Measurements from ENCODE around the gene GJC1. TPM values are rescaled to one million over a fixed set of nuclear protein-coding genes. Genes with fewer than 3 reads are reported as not detected.

The GJC1 gene
- polyA plus RNA-seq, 1 donor from 2014 or later, result 8.0 TPM

DNA sequence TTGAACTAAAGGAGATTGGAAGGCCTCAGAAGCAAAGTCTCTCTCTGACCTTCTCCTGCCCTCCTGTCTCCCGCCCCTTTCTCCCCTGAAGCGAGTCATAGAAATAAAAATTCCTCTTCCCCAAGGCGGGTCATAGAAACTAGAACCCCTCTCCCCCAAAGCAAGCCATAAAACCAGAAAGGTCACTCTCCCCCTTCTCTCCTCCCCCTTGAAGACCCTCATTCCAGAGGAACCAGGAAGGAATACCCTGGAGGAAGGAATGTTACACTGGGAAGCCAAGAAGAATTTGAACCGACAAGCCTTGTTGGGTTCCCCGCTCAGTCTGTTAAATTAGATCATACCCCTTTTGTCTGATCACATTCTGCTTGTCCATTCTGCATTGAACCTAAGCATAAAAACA is 2.7 kb upstream of the GJC1 start:
- Histone ChIP-seq H3F3A (ENCODE audit: insufficient read depth, low read length, poor library complexity, severe bottlenecking) (peaks cover 3% of the 10 kb centered on the region), H4K20me1 (ENCODE audit: insufficient read depth) (no peaks in the 10 kb centered on the region), H3K36me3 (ENCODE audit: insufficient read depth, low read length) (no peaks in the 10 kb centered on the region), H2AFZ (ENCODE audit: low read depth, low read length) (no peak overlapping the region), H3K9me3 (ENCODE audit: low read length) (no peaks in the 10 kb centered on the region), H3K27ac (ENCODE audit: low read length) (no peak overlapping the region), H3K79me2 (replicated peaks; ENCODE audit: insufficient read depth, low read length) (peaks cover 15% of the 10 kb centered on the region), H3K9me2 (ENCODE audit: insufficient read depth, low read length) (no peaks in the 10 kb centered on the region), H3K4me3 (ENCODE audit: low read length) (no peak overlapping the region), H3K9ac (ENCODE audit: low read length) (no peak overlapping the region), H3K4me2 (ENCODE audit: low read length) (no peak overlapping the region), H3K27me3 (ENCODE audit: insufficient read depth, low read depth, low read length) (no peaks in the 10 kb centered on the region)
- TF ChIP-seq, protein P1, sequence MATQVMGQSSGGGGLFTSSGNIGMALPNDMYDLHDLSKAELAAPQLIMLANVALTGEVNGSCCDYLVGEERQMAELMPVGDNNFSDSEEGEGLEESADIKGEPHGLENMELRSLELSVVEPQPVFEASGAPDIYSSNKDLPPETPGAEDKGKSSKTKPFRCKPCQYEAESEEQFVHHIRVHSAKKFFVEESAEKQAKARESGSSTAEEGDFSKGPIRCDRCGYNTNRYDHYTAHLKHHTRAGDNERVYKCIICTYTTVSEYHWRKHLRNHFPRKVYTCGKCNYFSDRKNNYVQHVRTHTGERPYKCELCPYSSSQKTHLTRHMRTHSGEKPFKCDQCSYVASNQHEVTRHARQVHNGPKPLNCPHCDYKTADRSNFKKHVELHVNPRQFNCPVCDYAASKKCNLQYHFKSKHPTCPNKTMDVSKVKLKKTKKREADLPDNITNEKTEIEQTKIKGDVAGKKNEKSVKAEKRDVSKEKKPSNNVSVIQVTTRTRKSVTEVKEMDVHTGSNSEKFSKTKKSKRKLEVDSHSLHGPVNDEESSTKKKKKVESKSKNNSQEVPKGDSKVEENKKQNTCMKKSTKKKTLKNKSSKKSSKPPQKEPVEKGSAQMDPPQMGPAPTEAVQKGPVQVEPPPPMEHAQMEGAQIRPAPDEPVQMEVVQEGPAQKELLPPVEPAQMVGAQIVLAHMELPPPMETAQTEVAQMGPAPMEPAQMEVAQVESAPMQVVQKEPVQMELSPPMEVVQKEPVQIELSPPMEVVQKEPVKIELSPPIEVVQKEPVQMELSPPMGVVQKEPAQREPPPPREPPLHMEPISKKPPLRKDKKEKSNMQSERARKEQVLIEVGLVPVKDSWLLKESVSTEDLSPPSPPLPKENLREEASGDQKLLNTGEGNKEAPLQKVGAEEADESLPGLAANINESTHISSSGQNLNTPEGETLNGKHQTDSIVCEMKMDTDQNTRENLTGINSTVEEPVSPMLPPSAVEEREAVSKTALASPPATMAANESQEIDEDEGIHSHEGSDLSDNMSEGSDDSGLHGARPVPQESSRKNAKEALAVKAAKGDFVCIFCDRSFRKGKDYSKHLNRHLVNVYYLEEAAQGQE (IDR thresholded peaks at IDR 0.05; ENCODE audit: borderline replicate concordance), result no peak
- TF ChIP-seq TAF1 (IDR thresholded peaks at IDR 0.05; ENCODE audit: low read depth), result no peak
- no peak for TF ChIP-seq EZH2 (IDR thresholded peaks at IDR 0.05; ENCODE audit: borderline replicate concordance, insufficient read depth, low read length, poor library complexity, severe bottlenecking)
- no peak for TF ChIP-seq POLR2AphosphoS5 (IDR thresholded peaks at IDR 0.05)
- TF ChIP-seq RAD21 (conservative IDR thresholded peaks at IDR 0.05), result no peak
- TF ChIP-seq EP300 (conservative IDR thresholded peaks at IDR 0.05; ENCODE audit: poor library complexity, severe bottlenecking), result no peak
- TF ChIP-seq, protein P2, sequence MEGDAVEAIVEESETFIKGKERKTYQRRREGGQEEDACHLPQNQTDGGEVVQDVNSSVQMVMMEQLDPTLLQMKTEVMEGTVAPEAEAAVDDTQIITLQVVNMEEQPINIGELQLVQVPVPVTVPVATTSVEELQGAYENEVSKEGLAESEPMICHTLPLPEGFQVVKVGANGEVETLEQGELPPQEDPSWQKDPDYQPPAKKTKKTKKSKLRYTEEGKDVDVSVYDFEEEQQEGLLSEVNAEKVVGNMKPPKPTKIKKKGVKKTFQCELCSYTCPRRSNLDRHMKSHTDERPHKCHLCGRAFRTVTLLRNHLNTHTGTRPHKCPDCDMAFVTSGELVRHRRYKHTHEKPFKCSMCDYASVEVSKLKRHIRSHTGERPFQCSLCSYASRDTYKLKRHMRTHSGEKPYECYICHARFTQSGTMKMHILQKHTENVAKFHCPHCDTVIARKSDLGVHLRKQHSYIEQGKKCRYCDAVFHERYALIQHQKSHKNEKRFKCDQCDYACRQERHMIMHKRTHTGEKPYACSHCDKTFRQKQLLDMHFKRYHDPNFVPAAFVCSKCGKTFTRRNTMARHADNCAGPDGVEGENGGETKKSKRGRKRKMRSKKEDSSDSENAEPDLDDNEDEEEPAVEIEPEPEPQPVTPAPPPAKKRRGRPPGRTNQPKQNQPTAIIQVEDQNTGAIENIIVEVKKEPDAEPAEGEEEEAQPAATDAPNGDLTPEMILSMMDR (IDR thresholded peaks at IDR 0.05; ENCODE audit: poor library complexity, severe bottlenecking), result no peak
- TF ChIP-seq SMC3 (conservative IDR thresholded peaks at IDR 0.05; ENCODE audit: poor library complexity), result no peak
- TF ChIP-seq MXI1 (conservative IDR thresholded peaks at IDR 0.05; ENCODE audit: poor library complexity, severe bottlenecking), result no peak

DNA sequence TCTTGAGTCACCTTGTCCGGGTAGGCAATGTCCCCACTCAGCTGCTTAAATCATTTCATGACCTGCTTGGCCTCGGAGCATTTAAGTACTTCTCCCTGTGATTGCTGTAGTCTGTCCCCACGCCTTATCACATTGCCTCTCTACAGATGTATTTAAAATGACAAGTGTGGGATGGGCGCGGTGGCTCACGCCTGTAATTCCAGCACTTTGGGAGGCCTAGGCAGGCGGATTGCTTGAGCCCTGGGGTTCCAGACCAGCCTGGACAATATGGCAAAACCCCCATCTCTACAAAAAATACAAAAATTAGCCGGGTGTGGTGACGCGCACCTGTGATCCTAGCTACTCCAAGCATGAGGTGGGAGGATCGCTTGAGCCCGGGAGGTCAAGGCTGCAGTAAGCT is 1.3 kb upstream of the GJC1 start:
- TF ChIP-seq RAD21 (conservative IDR thresholded peaks at IDR 0.05) (no peak), EP300 (conservative IDR thresholded peaks at IDR 0.05; ENCODE audit: poor library complexity, severe bottlenecking) (no peak), SMC3 (conservative IDR thresholded peaks at IDR 0.05; ENCODE audit: poor library complexity) (no peak), EZH2 (IDR thresholded peaks at IDR 0.05; ENCODE audit: borderline replicate concordance, insufficient read depth, low read length, poor library complexity, severe bottlenecking) (no peak), POLR2AphosphoS5 (IDR thresholded peaks at IDR 0.05) (no peak), TAF1 (IDR thresholded peaks at IDR 0.05; ENCODE audit: low read depth) (no peak)
- TF ChIP-seq, protein P2 (IDR thresholded peaks at IDR 0.05; ENCODE audit: poor library complexity, severe bottlenecking), result no peak
- H3K4me3 ChIP-seq (ENCODE audit: low read length), result no peak overlapping the region
- H3K27me3 ChIP-seq (ENCODE audit: insufficient read depth, low read depth, low read length), result no peaks in the 10 kb centered on the region
- no peak overlapping the region for H3K4me2 ChIP-seq (ENCODE audit: low read length)
- H4K20me1 ChIP-seq (ENCODE audit: insufficient read depth), result no peaks in the 10 kb centered on the region
- no peaks in the 10 kb centered on the region for H3K9me2 ChIP-seq (ENCODE audit: insufficient read depth, low read length)
- no peaks in the 10 kb centered on the region for H3K36me3 ChIP-seq (ENCODE audit: insufficient read depth, low read length)
- peaks cover 3% of the 10 kb centered on the region for H3F3A ChIP-seq (ENCODE audit: insufficient read depth, low read length, poor library complexity, severe bottlenecking)
- no peak overlapping the region for H3K9ac ChIP-seq (ENCODE audit: low read length)
- H3K79me2 ChIP-seq (replicated peaks; ENCODE audit: insufficient read depth, low read length), result peaks cover 29% of the 10 kb centered on the region
- H2AFZ ChIP-seq (ENCODE audit: low read depth, low read length), result no peak overlapping the region
- H3K27ac ChIP-seq (ENCODE audit: low read length), result no peak overlapping the region
- H3K9me3 ChIP-seq (ENCODE audit: low read length), result no peaks in the 10 kb centered on the region
